NCI-H82 treated with DMSO at 0.1 percent for 48 hours (cell line): ENCODE results near the gene NCBP3.
A peak's percentile ranks its signal among the peaks of the same experiment; 100 is the strongest.
"Not testable (repeated sequence)": the region's sequence is repeated elsewhere in the genome, so short reads cannot be mapped to it uniquely, and the experiment has no call there.

ENCODE experiments used
- DNase-seq: peaks from one replicate; lab custom pipeline; 2025; ENCODE audit not compliant: unreplicated experiment; lab: John Stamatoyannopoulos, UW

The NCBP3 gene

DNA sequence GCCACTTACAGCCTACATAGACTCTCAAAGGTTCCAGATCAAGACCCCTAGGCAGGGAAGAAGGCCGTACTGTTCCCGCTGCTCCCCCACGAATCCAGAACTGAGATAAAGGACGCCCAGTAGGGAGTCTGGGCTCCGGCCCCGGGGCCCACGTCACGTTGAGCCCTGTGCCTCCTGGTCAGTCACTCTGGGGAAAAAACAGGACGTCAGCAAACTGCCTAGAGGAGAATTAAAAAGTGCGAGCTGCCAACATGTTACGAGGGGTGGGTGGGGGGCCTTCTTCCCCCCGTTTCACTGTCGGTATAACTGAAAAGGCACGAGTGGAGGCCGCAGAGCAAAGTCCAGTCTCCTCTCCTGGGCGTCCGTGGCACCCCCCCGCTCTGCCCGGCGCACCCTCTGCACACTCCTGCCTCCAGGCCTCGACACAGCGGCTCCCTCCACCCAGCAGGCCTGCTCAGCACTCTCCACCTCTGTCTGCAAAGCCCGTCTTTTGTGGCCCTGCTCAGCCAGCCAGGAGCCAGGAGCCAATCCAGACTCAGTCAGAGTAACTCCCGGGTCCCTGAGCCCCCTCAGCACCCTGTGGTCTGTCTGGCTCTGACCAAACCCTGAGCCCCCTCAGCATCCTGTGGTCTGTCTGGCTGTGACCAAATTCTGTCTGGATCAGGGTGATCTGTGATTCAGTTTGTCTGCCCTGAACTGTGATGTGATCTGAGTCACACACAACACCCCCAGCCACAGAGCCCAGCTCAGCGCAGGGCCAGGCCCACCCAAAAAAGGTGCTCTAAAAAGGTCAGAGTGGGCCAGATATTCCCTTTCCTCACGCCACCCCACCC, 51.3 kb downstream of the NCBP3 start:
- DNase-seq, result no peak

DNA sequence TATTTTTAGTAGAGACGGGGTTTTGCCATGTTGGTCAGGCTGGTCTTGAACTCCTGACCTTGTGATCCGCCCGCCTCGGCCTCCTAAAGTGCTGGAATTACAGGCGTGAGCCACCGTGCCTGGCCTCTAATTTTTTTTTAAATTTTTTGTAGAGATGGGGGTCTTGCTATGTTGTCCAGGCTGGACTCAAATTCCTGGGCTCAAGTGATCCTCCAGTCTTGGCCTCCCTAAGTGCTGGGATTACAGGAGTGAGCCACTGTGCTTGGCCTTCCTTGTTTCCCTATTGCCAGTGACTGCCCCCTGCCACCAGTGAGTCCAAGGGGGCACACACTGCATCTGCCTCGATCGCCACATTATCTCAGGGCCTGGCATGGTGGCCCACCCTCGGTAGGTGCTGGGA, 51.9 kb downstream of the NCBP3 start:
- DNase-seq, result not testable (repeated sequence)

GRCh38 chr17:3793258-3793657, 52.8 kb downstream of the NCBP3 start:
- not testable (repeated sequence) for DNase-seq

DNA sequence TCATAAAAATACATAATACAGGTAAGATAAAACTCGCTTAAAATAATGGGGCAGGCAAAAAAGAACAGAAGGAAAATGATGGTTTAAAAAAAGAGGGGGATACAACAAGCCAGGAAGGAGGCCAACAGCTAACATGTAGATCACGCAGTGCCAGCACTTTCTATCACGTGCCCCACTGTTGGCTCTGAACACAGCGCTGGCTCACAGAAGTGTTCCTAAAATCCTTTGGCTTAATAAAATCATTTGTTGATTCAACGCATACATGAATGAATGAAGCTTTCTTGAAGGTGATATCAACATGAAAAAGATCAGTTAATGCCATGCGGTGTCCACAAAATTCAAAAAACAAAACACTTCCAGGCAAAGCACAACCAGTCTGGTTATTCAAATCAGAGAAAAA, 53.6 kb downstream of the NCBP3 start:
- no peak for DNase-seq

GRCh38 chr17:3788200-3788599, 57.8 kb downstream of the NCBP3 start:
- DNase-seq, result no peak

- not testable (repeated sequence) for DNase-seq
These were observed 60.7 kb downstream of the NCBP3 start for GRCh38 chr17:3785323-3785722.

GRCh38 chr17:3782751-3783150, 63.3 kb downstream of the NCBP3 start:
- DNase-seq, result no peak

DNA sequence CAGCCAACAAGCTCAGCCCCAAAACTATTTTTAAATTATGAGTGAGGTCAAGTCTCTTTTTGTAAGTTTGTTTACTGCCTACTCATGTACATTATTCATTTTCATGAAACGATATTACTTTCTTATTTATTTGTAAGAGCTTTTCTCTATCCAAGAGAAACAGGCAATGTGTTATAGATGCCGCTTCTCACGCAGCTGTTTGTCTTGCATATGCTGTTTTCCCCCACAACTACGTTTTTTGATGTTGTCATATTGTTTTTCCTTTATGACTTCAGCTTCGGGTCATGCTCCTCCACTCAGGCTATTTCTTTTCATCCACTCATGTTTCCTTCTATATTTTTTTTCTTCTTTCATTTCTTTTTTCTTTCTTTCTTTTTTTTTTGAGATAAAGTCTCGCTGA, 65.1 kb downstream of the NCBP3 start:
- no peak for DNase-seq

GRCh38 chr17:3777366-3778120, 68.5 kb downstream of the NCBP3 start:
- no peak for DNase-seq

DNA sequence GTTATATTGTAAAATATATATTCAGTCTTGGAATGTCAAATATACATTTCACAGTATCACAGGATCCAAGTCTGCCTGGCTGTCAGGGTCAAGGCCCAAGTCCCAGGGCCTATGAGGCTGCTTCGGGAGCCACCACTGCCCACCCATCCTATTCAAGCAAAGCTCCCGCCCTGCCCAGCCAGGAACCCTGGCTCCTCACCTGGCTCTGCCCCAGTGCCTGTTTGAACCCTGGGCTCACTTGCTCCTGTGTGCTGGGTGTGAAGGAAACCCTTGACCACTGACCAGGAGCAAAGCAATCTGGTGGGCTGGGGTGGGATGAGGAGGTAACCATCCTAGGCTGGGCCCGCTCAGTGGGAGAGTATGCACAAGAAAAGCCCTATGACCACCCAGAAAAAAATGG, 72.1 kb downstream of the NCBP3 start:
- DNase-seq, result no peak

- DNase-seq, result no peak
These were observed 72.5 kb downstream of the NCBP3 start for GRCh38 chr17:3773511-3773910.

DNA sequence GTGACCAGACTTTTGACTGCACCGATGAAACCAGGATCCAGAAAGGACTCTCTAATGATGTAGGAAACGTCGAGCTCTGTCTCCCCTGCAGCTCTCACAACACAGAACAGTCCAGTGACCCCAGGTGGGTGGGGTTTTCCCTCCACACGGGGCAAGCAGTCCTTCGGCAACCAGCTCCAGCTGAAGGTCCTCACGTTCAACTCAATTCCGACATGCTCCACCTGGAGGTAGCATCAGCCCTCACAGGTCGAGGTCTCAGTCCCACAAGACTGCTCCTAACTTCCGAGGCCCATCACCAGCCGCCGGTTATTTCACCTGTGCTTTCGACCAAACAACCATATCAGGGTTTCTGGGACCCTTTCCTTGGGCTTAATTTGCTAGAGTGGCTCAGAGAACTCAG, 73.3 kb downstream of the NCBP3 start:
- DNase-seq, result no peak

- peak; percentile 84 for DNase-seq
These were observed 74.9 kb downstream of the NCBP3 start for GRCh38 chr17:3771140-3771539.

DNA sequence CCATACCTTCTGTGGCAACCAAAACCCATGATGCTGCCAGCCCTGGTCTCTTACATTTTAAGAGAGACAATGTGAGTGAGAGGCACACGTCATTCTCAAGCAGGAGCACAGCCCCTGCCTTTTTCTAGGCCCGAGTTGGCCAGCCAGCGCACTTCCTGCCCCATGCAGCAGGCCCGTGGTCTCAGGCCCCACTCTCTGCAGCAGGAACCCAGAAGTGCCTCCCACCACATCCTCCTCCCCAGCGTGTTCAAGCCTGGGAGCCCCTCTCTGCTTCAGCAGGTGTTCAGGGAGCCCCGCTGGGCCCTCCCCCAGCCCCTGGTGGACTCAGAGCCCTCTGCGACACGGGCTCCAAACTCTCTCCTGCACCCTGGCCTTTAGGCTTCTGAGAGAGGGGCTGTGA, 75.6 kb downstream of the NCBP3 start:
- DNase-seq, result no peak

- DNase-seq, result no peak
These were observed 77.3 kb downstream of the NCBP3 start for GRCh38 chr17:3768769-3769168.

DNA sequence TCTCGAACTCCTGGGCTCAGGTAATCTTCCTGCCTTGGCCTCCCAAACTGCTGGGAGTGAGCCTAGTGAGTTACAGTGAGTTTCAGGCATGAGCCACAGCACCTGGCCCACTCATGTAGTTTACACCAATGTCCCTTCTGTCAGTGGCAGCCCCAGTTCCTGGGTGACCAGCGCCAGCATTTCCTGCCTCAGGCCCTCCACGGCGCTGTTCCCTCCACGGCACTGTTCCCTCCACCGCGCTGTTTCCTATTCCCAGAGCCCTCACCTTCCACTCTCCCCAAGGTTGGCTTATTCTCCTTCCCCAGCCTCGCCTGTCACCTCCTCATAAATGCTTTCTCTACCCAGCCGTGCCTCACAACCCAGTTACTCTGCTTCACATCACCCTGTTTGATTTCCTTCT, 77.7 kb downstream of the NCBP3 start:
- no peak for DNase-seq

GRCh38 chr17:3766779-3767178, 79.3 kb downstream of the NCBP3 start:
- DNase-seq, result no peak

- DNase-seq, result no peak
These were observed 80.1 kb downstream of the NCBP3 start for GRCh38 chr17:3765981-3766380.

- no peak for DNase-seq
These were observed 82.3 kb downstream of the NCBP3 start for GRCh38 chr17:3763777-3764170.

DNA sequence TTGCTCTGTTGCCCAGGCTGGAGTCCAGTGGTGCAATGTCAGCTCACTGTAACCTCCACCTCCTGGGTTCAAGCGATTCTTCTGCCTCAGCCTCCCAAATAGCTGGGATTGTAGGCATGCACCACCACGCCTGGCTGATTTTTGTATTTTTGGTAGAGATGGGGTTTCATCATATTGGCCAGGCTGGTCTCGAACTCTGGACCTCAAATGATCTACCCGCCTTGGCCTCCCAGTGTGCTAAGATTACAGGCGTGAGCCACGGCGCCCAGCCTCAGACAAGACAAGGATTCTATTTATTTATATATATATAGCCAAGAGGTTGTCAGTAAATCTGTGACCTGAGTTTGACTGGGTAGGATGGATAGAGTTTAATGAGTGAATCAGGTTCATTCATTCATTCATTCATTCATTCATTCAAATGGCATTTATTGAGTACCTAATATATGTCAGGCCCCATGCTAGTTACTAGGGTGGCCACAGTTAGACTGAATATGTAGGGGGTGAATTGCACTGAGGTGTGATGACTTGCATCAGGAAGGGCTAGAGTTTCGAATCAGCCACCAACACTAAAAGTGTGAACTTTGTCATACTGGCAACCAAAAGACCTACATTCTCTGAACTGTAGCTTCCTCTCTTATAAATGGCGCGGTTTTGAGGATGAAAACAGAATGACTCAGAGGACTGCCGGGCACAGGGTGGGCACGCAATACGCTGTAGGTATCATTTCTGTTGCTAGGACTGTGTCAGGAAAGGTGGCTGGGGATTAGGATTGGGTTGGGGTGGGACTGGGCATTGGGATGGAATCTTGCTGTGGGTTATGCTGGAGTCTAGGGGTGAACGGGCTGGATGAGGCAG, 82.9 kb downstream of the NCBP3 start:
- DNase-seq, result no peak

DNA sequence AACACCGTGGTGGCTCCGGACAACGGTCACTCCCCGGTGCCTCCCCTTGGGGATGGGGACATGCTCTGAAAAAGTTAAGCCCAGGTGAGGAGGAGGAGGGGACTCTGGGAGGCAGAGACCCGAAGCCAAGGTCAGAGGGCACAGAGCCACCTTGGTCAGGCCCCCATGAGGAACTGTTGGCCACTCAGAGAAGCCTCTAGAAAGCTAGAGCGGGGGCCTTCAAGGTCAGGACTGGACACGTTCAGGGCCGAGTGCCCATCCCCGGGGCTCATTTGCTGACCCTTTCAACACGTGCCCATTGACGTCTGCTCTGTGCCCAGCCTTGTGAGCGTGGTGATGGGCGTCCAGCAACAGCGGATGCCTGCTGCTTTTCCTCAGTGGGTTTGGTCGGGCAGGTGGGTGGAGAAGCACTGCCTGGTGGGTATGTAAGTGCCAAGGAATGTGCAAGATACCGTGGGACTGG, 84.1 kb downstream of the NCBP3 start:
- DNase-seq, result no peak
